Muscle layer of duodenum (tissue), 2 donors: Measurements from ENCODE around the gene TRIM41.
A peak's percentile ranks its signal among the peaks of the same experiment; 100 is the strongest.
"Not testable (repeated sequence)": the region's sequence is repeated elsewhere in the genome, so short reads cannot be mapped to it uniquely, and the experiment has no call there.

Source experiments
- H3K27ac ChIP-seq: one replicate; pipeline ENCODE4 v1.7.0; 2013; ENCODE audit warnings: mild to moderate bottlenecking, low read length
- H3K27me3 ChIP-seq: one replicate; pipeline ENCODE4 v1.7.0; 2013; ENCODE audit warnings: low read depth, mild to moderate bottlenecking, control low read depth, low read length
- H3K36me3 ChIP-seq, 2 donors: one replicate each; pipeline ENCODE4 v1.7.0; 2013; ENCODE audit warnings: low read length in 2 of 2, control low read depth in 1 of 2, mild to moderate bottlenecking in 1 of 2; ENCODE audit not compliant: insufficient read depth in 2 of 2, control insufficient read depth in 1 of 2
- H3K4me1 ChIP-seq, 2 donors: one replicate each; pipeline ENCODE4 v1.7.0; 2013; ENCODE audit warnings: low read length in 2 of 2, mild to moderate bottlenecking in 2 of 2, control low read depth in 1 of 2, moderate library complexity in 1 of 2; ENCODE audit not compliant: insufficient read depth in 2 of 2, control insufficient read depth in 1 of 2
- H3K4me3 ChIP-seq, 2 donors: one replicate each; pipeline ENCODE4 v1.7.0; 2013; ENCODE audit warnings: low read length in 2 of 2, low read depth in 1 of 2, mild to moderate bottlenecking in 1 of 2
- H3K9me3 ChIP-seq, 2 donors: one replicate each; pipeline ENCODE4 v1.7.0; 2013; ENCODE audit warnings: low read length in 2 of 2, control low read depth in 1 of 2, mild to moderate bottlenecking in 1 of 2; ENCODE audit not compliant: control insufficient read depth in 1 of 2
- donor health status: healthy.

Gene TRIM41

GRCh38 chr5:181205761-181206649 lies 17.1 kb upstream of the TRIM41 start:
- no peak overlapping the region for H3K27ac ChIP-seq

GRCh38 chr5:181207214-181207959 lies 15.7 kb upstream of the TRIM41 start:
- peak overlapping the region; percentile 56 to 87 for H3K4me3 ChIP-seq
- H3K27me3 ChIP-seq: no peaks in the 10 kb centered on the region
- H3K27ac ChIP-seq: no peak overlapping the region
- H3K36me3 ChIP-seq: no peaks in the 10 kb centered on the region
- peaks cover 0 to 32% of the 10 kb centered on the region in 2 donors for H3K4me1 ChIP-seq
- no peaks in the 10 kb centered on the region for H3K9me3 ChIP-seq

More at GRCh38 chr5:181205761-181206649, 17.1 kb upstream of the TRIM41 start:
- no peaks in the 10 kb centered on the region for H3K9me3 ChIP-seq
- H3K36me3 ChIP-seq: no peaks in the 10 kb centered on the region
- peak overlapping the region; percentile 56 to 87 for H3K4me3 ChIP-seq
- no peaks in the 10 kb centered on the region for H3K27me3 ChIP-seq
- peaks cover 0 to 32% of the 10 kb centered on the region in 2 donors for H3K4me1 ChIP-seq

GRCh38 chr5:181207960-181208253 lies 15.2 kb upstream of the TRIM41 start:
- H3K27me3 ChIP-seq: no peaks in the 10 kb centered on the region
- peaks cover 0 to 32% of the 10 kb centered on the region in 2 donors for H3K4me1 ChIP-seq
- no peaks in the 10 kb centered on the region for H3K9me3 ChIP-seq
- H3K27ac ChIP-seq: no peak overlapping the region
- no peaks in the 10 kb centered on the region for H3K36me3 ChIP-seq
- no peak overlapping the region for H3K4me3 ChIP-seq

GRCh38 chr5:181209006-181209405 lies 14.1 kb upstream of the TRIM41 start:
- H3K27ac ChIP-seq, H3K4me3 ChIP-seq, H3K36me3 ChIP-seq, H3K27me3 ChIP-seq, H3K9me3 ChIP-seq: not testable (repeated sequence)
- peaks cover 0 to 28% of the 10 kb centered on the region in 2 donors for H3K4me1 ChIP-seq

GRCh38 chr5:181210148-181210547 lies 12.9 kb upstream of the TRIM41 start:
- H3K9me3 ChIP-seq, H3K27ac ChIP-seq, H3K4me3 ChIP-seq, H3K27me3 ChIP-seq, H3K36me3 ChIP-seq: not testable (repeated sequence)
- H3K4me1 ChIP-seq: peaks cover 0 to 17% of the 10 kb centered on the region in 2 donors

- not testable (repeated sequence) for H3K9me3 ChIP-seq, H3K36me3 ChIP-seq, H3K27ac ChIP-seq, H3K27me3 ChIP-seq, H3K4me3 ChIP-seq
- H3K4me1 ChIP-seq: peaks cover 0 to 11% of the 10 kb centered on the region in 2 donors
Measured at GRCh38 chr5:181210698-181211097, 12.4 kb upstream of the TRIM41 start.

GRCh38 chr5:181211208-181211607 lies 11.9 kb upstream of the TRIM41 start:
- H3K4me1 ChIP-seq: peaks cover 0 to 9% of the 10 kb centered on the region in 2 donors
- no peaks in the 10 kb centered on the region for H3K36me3 ChIP-seq
- H3K4me3 ChIP-seq: no peak overlapping the region
- no peak overlapping the region for H3K27ac ChIP-seq
- no peaks in the 10 kb centered on the region for H3K9me3 ChIP-seq
- H3K27me3 ChIP-seq: no peaks in the 10 kb centered on the region

- Histone ChIP-seq H3K4me1 (peaks cover 0 to 8% of the 10 kb centered on the region in 2 donors), H3K36me3 (no peaks in the 10 kb centered on the region), H3K27me3 (no peaks in the 10 kb centered on the region), H3K4me3 (no peak overlapping the region), H3K27ac (no peak overlapping the region), H3K9me3 (no peaks in the 10 kb centered on the region)
Measured at GRCh38 chr5:181212080-181212479, 11.0 kb upstream of the TRIM41 start.

- Histone ChIP-seq H3K27me3 (no peaks in the 10 kb centered on the region), H3K4me3 (no peak overlapping the region), H3K27ac (no peak overlapping the region), H3K4me1 (peaks cover 3 to 8% of the 10 kb centered on the region in 2 donors), H3K9me3 (no peaks in the 10 kb centered on the region), H3K36me3 (no peaks in the 10 kb centered on the region)
Measured at GRCh38 chr5:181212934-181213333, 10.1 kb upstream of the TRIM41 start.

- H3K4me3 ChIP-seq, H3K27ac ChIP-seq, H3K4me1 ChIP-seq, H3K27me3 ChIP-seq, H3K36me3 ChIP-seq, H3K9me3 ChIP-seq: not testable (repeated sequence)
Measured at GRCh38 chr5:181214249-181214648, 8.8 kb upstream of the TRIM41 start.

GRCh38 chr5:181215997-181216989 lies 6.8 kb upstream of the TRIM41 start:
- Histone ChIP-seq H3K27me3 (no peaks in the 10 kb centered on the region), H3K4me3 (peak overlapping the region; percentile 37 to 40), H3K27ac (no peak overlapping the region), H3K4me1 (peaks cover 4 to 8% of the 10 kb centered on the region in 2 donors), H3K36me3 (no peaks in the 10 kb centered on the region), H3K9me3 (no peaks in the 10 kb centered on the region)
